Caco-2 (cell line): Measurements from ENCODE around the gene SLC30A1. TPM values are rescaled to one million over a fixed set of nuclear protein-coding genes. Genes with fewer than 3 reads are reported as not detected.
"Not testable (repeated sequence)": the region's sequence is repeated elsewhere in the genome, so short reads cannot be mapped to it uniquely, and the experiment has no call there.

Experiments used
- BruUV-seq: library from RNA; stranded (reverse); fragments of 400-500 nt; replicated peaks from 2 replicates; lab custom pipeline; 2021; lab: Mats Ljungman, UMichigan
- CTCF ChIA-PET: fragments of 300-600 bp; sonication (Branson Sonifier 250); formaldehyde crosslinking; loops from one replicate; lab custom pipeline; 2022; ENCODE audit warnings: antibody characterized with exemption; lab: Charles Lee
- POLR2A ChIA-PET: fragments of 300-600 bp; sonication (Branson Sonifier 250); formaldehyde crosslinking; loops from one replicate; lab custom pipeline; 2022; ENCODE audit warnings: antibody characterized with exemption; lab: Charles Lee
- DNase-seq, 2 experiments: peaks; one replicate each; pipeline versions ENCODE4 v3.0.0 to v3.0.0-alpha.2; 2020 to 2022
- H3K27me3 ChIP-seq: replicated peaks from 2 replicates; pipeline ENCODE4 v1.6.0; 2011; ENCODE audit warnings: low read length; ENCODE audit not compliant: control insufficient read depth, insufficient read depth
- H3K36me3 ChIP-seq: 2 replicates; pipeline ENCODE4 v1.5.1; 2011; ENCODE audit warnings: low read length; ENCODE audit not compliant: control insufficient read depth, insufficient read depth
- H3K4me1 ChIP-seq: fragments of 250-450 bp; sonication (Bioruptor Pico); 2 replicates; pipeline ENCODE4 v1.5.1; 2020; ENCODE audit warnings: mild to moderate bottlenecking
- H3K4me3 ChIP-seq: 2 replicates; pipeline ENCODE4 v1.5.1; 2011; ENCODE audit warnings: low read depth, mild to moderate bottlenecking, control low read depth, low read length
- H3K9me3 ChIP-seq: fragments of 250-450 bp; sonication (Bioruptor Pico); 2 replicates; pipeline ENCODE4 v1.5.1; 2020; ENCODE audit warnings: mild to moderate bottlenecking, moderate library complexity
- H3K27ac Mint-ChIP-seq: one replicate; pipeline ENCODE4 v1.8.0; 2022; ENCODE audit warnings: mixed read lengths; ENCODE audit not compliant: unreplicated experiment
- H3K27me3 Mint-ChIP-seq: one replicate; pipeline ENCODE4 v1.8.0; 2022; ENCODE audit warnings: mixed read lengths; ENCODE audit not compliant: insufficient read depth, unreplicated experiment
- H3K36me3 Mint-ChIP-seq: one replicate; pipeline ENCODE4 v1.8.0; 2022; ENCODE audit warnings: mild to moderate bottlenecking, mixed read lengths; ENCODE audit not compliant: insufficient read depth, unreplicated experiment
- H3K4me1 Mint-ChIP-seq: one replicate; pipeline ENCODE4 v1.8.0; 2022; ENCODE audit warnings: low read depth, mixed read lengths; ENCODE audit not compliant: unreplicated experiment
- H3K4me3 Mint-ChIP-seq: one replicate; pipeline ENCODE4 v1.8.0; 2022; ENCODE audit warnings: mild to moderate bottlenecking, moderate library complexity, mixed read lengths; ENCODE audit not compliant: unreplicated experiment
- H3K9me3 Mint-ChIP-seq: one replicate; pipeline ENCODE4 v1.8.0; 2022; ENCODE audit warnings: mixed read lengths; ENCODE audit not compliant: unreplicated experiment
- intact Hi-C: fragments of 100-400 bp; cut with micrococcal nuclease; formaldehyde crosslinking; loops from one replicate; pipeline ENCODE4 v1.10.0; 2022; ENCODE audit not compliant: unreplicated experiment
- total RNA-seq: library from RNA; stranded (reverse); gene quantifications from 2 replicates; pipeline ENCODE4 v1.2.3, GENCODE V29; 2022
- TF ChIP-seq, protein P1 (sequence below), 2 experiments: fragments of 200-600 bp in 1 of 2; IDR thresholded peaks; 1 replicate in 1 of 2; 2 replicates in 1 of 2; pipeline versions ENCODE4 v1.5.1 to v1.8.0; 2011 to 2022; ENCODE audit warnings: antibody characterized with exemption in 1 of 2, control low read depth in 1 of 2, inconsistent platforms in 1 of 2, low read depth in 1 of 2, low read length in 1 of 2, mild to moderate bottlenecking in 1 of 2, moderate library complexity in 1 of 2; ENCODE audit not compliant: insufficient read depth in 1 of 2, severe bottlenecking in 1 of 2, unreplicated experiment in 1 of 2

The SLC30A1 gene
- total RNA-seq, 1 experiment from 2014 or later = 26.6 TPM

DNA sequence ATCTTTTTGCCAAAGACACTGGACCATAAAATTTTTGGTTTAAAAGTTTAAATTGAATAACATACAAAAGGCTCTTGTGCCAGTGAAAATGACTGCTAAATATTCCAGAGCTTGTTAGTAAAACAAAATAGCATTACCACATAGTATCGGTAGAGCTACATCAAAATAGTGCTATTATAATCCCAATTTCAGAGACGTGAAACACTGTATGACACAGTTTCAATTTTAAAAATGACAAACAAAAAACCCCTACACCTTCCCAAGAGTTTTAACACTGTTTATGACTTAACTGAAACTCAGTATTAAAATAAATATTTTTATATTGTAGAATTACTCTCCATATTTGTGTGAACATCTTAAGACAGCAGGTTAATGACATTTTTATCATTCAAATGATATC is 7.0 kb downstream of the SLC30A1 start:
- H3K36me3 ChIP-seq = peaks cover 1% of the 10 kb centered on the region; the same call in 1 of the 2 replicates
- BruUV-seq = no TSS peak
- no peak for DNase-seq
- TF ChIP-seq, protein P1, sequence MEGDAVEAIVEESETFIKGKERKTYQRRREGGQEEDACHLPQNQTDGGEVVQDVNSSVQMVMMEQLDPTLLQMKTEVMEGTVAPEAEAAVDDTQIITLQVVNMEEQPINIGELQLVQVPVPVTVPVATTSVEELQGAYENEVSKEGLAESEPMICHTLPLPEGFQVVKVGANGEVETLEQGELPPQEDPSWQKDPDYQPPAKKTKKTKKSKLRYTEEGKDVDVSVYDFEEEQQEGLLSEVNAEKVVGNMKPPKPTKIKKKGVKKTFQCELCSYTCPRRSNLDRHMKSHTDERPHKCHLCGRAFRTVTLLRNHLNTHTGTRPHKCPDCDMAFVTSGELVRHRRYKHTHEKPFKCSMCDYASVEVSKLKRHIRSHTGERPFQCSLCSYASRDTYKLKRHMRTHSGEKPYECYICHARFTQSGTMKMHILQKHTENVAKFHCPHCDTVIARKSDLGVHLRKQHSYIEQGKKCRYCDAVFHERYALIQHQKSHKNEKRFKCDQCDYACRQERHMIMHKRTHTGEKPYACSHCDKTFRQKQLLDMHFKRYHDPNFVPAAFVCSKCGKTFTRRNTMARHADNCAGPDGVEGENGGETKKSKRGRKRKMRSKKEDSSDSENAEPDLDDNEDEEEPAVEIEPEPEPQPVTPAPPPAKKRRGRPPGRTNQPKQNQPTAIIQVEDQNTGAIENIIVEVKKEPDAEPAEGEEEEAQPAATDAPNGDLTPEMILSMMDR (IDR thresholded peaks at IDR 0.05; ENCODE audit: insufficient read depth in 1 of 2, low read depth in 1 of 2, low read length in 1 of 2, severe bottlenecking in 1 of 2, unreplicated experiment in 1 of 2) = no peak
- peaks cover 18% of the 10 kb centered on the region for H3K36me3 Mint-ChIP-seq
- H3K27ac Mint-ChIP-seq = no peak overlapping the region
- intact Hi-C loops = no loop called here
- no peaks in the 10 kb centered on the region for H3K9me3 Mint-ChIP-seq
- H3K4me3 Mint-ChIP-seq = no peak overlapping the region
- H3K4me1 Mint-ChIP-seq = no peaks in the 10 kb centered on the region
- no peaks in the 10 kb centered on the region for H3K9me3 ChIP-seq
- ChIA-PET CTCF (no interaction called here), POLR2A (no interaction called here)
- no peaks in the 10 kb centered on the region for H3K27me3 ChIP-seq
- H3K4me1 ChIP-seq = no peaks in the 10 kb centered on the region
- no peak overlapping the region for H3K4me3 ChIP-seq
- no peaks in the 10 kb centered on the region for H3K27me3 Mint-ChIP-seq

DNA sequence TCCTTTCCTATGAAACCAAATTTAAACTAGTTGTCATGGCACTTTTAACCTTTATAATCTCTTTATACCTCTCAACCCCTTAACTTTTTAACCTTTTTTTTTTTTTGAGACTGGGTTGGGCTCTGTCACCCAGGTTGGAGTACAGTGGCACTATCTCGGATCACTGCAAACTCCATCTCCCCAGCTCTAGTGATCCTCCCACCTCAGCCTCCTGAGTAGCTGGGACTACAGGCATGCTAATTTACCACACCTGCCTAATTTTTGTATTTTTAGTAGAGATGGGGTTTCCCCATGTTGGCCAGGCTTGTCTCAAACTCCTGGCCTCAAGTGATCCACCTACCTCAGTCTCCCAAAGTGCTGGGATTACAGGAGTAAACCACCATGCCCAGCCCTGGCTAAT is 8.6 kb downstream of the SLC30A1 start:
- H3K27me3 Mint-ChIP-seq, CTCF ChIA-PET, DNase-seq, H3K4me3 Mint-ChIP-seq, H3K36me3 ChIP-seq, H3K9me3 ChIP-seq, H3K9me3 Mint-ChIP-seq, intact Hi-C loops, H3K4me1 Mint-ChIP-seq, H3K4me3 ChIP-seq, BruUV-seq, H3K27ac Mint-ChIP-seq, H3K27me3 ChIP-seq, POLR2A ChIA-PET, H3K4me1 ChIP-seq: not testable (repeated sequence)
- H3K36me3 Mint-ChIP-seq = peaks cover 12% of the 10 kb centered on the region

DNA sequence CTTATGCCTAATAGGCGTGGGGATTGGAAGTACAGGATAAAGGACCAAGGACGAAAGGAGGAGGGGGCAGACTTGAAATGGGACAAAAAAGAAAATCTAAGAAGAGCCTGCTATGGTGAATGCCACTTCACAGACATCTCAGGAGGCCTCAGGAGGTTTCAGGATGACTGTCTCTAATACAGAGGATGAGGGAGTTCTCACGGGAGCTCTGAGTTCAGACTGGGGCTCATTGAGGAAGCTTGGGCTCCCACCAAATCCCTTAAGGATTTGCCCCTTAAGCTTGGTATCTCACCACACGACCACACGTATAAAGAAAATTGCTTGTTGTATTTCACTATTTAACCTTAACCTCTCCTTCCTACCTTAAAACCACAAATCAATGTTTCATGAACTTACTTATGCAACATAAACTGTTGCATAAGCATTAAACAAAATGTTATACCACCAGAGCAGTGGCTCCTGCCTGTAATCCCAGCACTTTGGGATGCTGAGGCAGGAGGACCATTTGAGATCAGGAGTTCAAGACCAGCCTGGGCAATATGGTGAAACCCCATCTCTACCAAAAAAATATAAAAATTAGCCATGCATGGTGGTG is 12.4 kb downstream of the SLC30A1 start:
- Mint-ChIP-seq H3K9me3 (no peaks in the 10 kb centered on the region), H3K27me3 (no peaks in the 10 kb centered on the region), H3K27ac (no peak overlapping the region), H3K4me1 (no peaks in the 10 kb centered on the region), H3K4me3 (no peak overlapping the region), H3K36me3 (peaks cover 6% of the 10 kb centered on the region)
- TF ChIP-seq, protein P1 (IDR thresholded peaks at IDR 0.05; ENCODE audit: insufficient read depth in 1 of 2, low read depth in 1 of 2, low read length in 1 of 2, severe bottlenecking in 1 of 2, unreplicated experiment in 1 of 2) = no peak
- DNase-seq = no peak
- no peaks in the 10 kb centered on the region for H3K9me3 ChIP-seq
- no TSS peak for BruUV-seq
- CTCF ChIA-PET = no interaction called here
- intact Hi-C loops = no loop called here
- H3K27me3 ChIP-seq = no peaks in the 10 kb centered on the region
- POLR2A ChIA-PET = no interaction called here
- H3K36me3 ChIP-seq = no peaks in the 10 kb centered on the region
- H3K4me3 ChIP-seq = no peak overlapping the region
- H3K4me1 ChIP-seq = no peaks in the 10 kb centered on the region
